ENCODE results near the gene KIAA1958.
"Not testable (repeated sequence)": the region's sequence is repeated elsewhere in the genome, so short reads cannot be mapped to it uniquely, and the experiment has no call there.

GRCh38 chr9:112591875-112592274, 105.2 kb downstream of the KIAA1958 start:
- not testable (repeated sequence) for TF ChIP-seq CTCF (IDR thresholded peaks at IDR 0.05; ENCODE audit: low read depth, low read length); EZH2phosphoT487 (IDR thresholded peaks at IDR 0.05; ENCODE audit: low read depth)

Data from OCI-LY3 (cell line).